PC-9 (cell line): Measurements from ENCODE around the gene GGACT. TPM values are rescaled to one million over a fixed set of nuclear protein-coding genes. Genes with fewer than 3 reads are reported as not detected.

Experiments used
- BruUV-seq: library from RNA; stranded (reverse); fragments of 400-500 nt; replicated peaks from 2 replicates; lab custom pipeline; 2021; lab: Mats Ljungman, UMichigan
- CTCF ChIA-PET: fragments of 300-600 bp; sonication (Branson Sonifier 250); formaldehyde crosslinking; loops from one replicate; lab custom pipeline; 2022; ENCODE audit warnings: antibody characterized with exemption; lab: Charles Lee
- POLR2A ChIA-PET: fragments of 300-600 bp; sonication (Branson Sonifier 250); formaldehyde crosslinking; loops from one replicate; lab custom pipeline; 2022; ENCODE audit warnings: antibody characterized with exemption; ENCODE audit not compliant: unreplicated experiment; lab: Charles Lee
- DNase-seq, 2 experiments: peaks; one replicate each; pipeline versions ENCODE4 v3.0.0 to v3.0.0-alpha.2; 2015 to 2022; ENCODE audit warnings: mixed read lengths in 1 of 2
- H2AFZ ChIP-seq: fragments of 200-600 bp; sonication (generic); 2 replicates; pipeline ENCODE4 v1.8.1; 2017; ENCODE audit warnings: antibody characterized with exemption
- H3F3A ChIP-seq: fragments of 200-600 bp; sonication (generic); 2 replicates; pipeline ENCODE4 v1.8.1; 2017; ENCODE audit warnings: antibody characterized with exemption, mild to moderate bottlenecking, low read depth; ENCODE audit not compliant: insufficient read depth
- H3K27ac ChIP-seq: fragments of 200-600 bp; sonication (generic); 2 replicates; pipeline ENCODE4 v1.6.1; 2016; ENCODE audit warnings: mixed run types
- H3K27me3 ChIP-seq: fragments of 200-600 bp; sonication (generic); 2 replicates; pipeline ENCODE4 v1.6.1; 2016; ENCODE audit warnings: low read depth, mixed run types; ENCODE audit not compliant: insufficient read depth
- H3K36me3 ChIP-seq: fragments of 200-600 bp; sonication (generic); 2 replicates; pipeline ENCODE4 v1.6.1; 2016; ENCODE audit warnings: low read depth, mixed run types
- H3K4me1 ChIP-seq: fragments of 200-600 bp; sonication (generic); replicated peaks from 2 replicates; pipeline ENCODE4 v1.6.1; 2016; ENCODE audit warnings: mixed run types; ENCODE audit not compliant: insufficient read depth
- H3K4me2 ChIP-seq: fragments of 200-600 bp; sonication (generic); 2 replicates; pipeline ENCODE4 v1.6.1; 2017; ENCODE audit warnings: mixed run types
- H3K4me3 ChIP-seq: fragments of 200-600 bp; sonication (generic); 2 replicates; pipeline ENCODE4 v1.6.1; 2016; ENCODE audit warnings: mixed run types
- H3K79me2 ChIP-seq: fragments of 200-600 bp; sonication (generic); 2 replicates; pipeline ENCODE4 v1.6.1; 2017; ENCODE audit warnings: low read depth, mixed run types
- H3K9me2 ChIP-seq: fragments of 200-600 bp; sonication (generic); 2 replicates; pipeline ENCODE4 v1.8.1; 2017; ENCODE audit warnings: mild to moderate bottlenecking; ENCODE audit not compliant: insufficient read depth
- H3K9me3 ChIP-seq: fragments of 200-600 bp; sonication (generic); 2 replicates; pipeline ENCODE4 v1.8.1; 2016; ENCODE audit warnings: low read depth; ENCODE audit not compliant: insufficient read depth
- H4K20me1 ChIP-seq: fragments of 200-600 bp; sonication (generic); 2 replicates; pipeline ENCODE4 v1.8.1; 2017; ENCODE audit not compliant: insufficient read depth
- CTCF ChIP-seq: fragments of 200-600 bp; sonication (generic); conservative IDR thresholded peaks from 2 replicates; pipeline ENCODE4 v1.6.1; 2017; ENCODE audit warnings: mixed run types, antibody characterized with exemption, mild to moderate bottlenecking, moderate library complexity
- EZH2 ChIP-seq: fragments of 200-600 bp; sonication (generic); IDR thresholded peaks from 2 replicates; pipeline ENCODE4 v1.8.0; 2017; ENCODE audit warnings: antibody characterized with exemption, low read depth
- intact Hi-C: fragments of 100-400 bp; cut with micrococcal nuclease; formaldehyde crosslinking; loops from one replicate; pipeline ENCODE4 v1.10.0; 2022; ENCODE audit not compliant: unreplicated experiment
- total RNA-seq: library from RNA; stranded (reverse); gene quantifications from 2 replicates; pipeline ENCODE4 v1.2.3, GENCODE V29; 2021

The GGACT gene
- total RNA-seq, 1 experiment from 2014 or later = 4.9 TPM

- H3F3A ChIP-seq = no peaks in the 10 kb centered on the region
- H3K4me3 ChIP-seq = no peak overlapping the region
- no peak for TF ChIP-seq EZH2
- TF ChIP-seq CTCF = no peak
- BruUV-seq = no TSS peak
- ChIA-PET CTCF (no interaction called here), POLR2A (no interaction called here)
- H3K27me3 ChIP-seq = no peaks in the 10 kb centered on the region
- intact Hi-C loops = no loop called here
- H3K9me3 ChIP-seq = 0 out of 2 replicates have a peak, but pooled peaks cover 6% of the 10 kb centered on the region
- no peak for DNase-seq
- H3K9me2 ChIP-seq = no peaks in the 10 kb centered on the region
- H4K20me1 ChIP-seq = no peaks in the 10 kb centered on the region
- no peaks in the 10 kb centered on the region for H3K36me3 ChIP-seq
- H3K79me2 ChIP-seq = no peaks in the 10 kb centered on the region
- H3K4me1 ChIP-seq = no peaks in the 10 kb centered on the region
- H2AFZ ChIP-seq = no peak overlapping the region
- no peak overlapping the region for H3K4me2 ChIP-seq
- H3K27ac ChIP-seq = no peak overlapping the region
Observed at GRCh38 chr13:100613031-100613430, 24.4 kb upstream of the GGACT start.

- ChIA-PET CTCF (no interaction called here), POLR2A (no interaction called here)
- no peak overlapping the region for H2AFZ ChIP-seq
- no peaks in the 10 kb centered on the region for H3K36me3 ChIP-seq
- no peak overlapping the region for H3K4me3 ChIP-seq
- no peaks in the 10 kb centered on the region for H4K20me1 ChIP-seq
- no peaks in the 10 kb centered on the region for H3F3A ChIP-seq
- no peaks in the 10 kb centered on the region for H3K27me3 ChIP-seq
- no peak overlapping the region for H3K4me2 ChIP-seq
- intact Hi-C loops = no loop called here
- H3K27ac ChIP-seq = no peak overlapping the region
- peak in 1 of 2 experiments; percentile 2 for DNase-seq
- no peaks in the 10 kb centered on the region for H3K9me3 ChIP-seq
- H3K9me2 ChIP-seq = no peaks in the 10 kb centered on the region
- no peaks in the 10 kb centered on the region for H3K79me2 ChIP-seq
- H3K4me1 ChIP-seq = no peaks in the 10 kb centered on the region
- no TSS peak for BruUV-seq
- TF ChIP-seq EZH2 (no peak), CTCF (no peak)
Observed at GRCh38 chr13:100611678-100612492, 23.3 kb upstream of the GGACT start.

- intact Hi-C loops = no loop called here
- CTCF ChIA-PET = no interaction called here
Observed at GRCh38 chr13:100610391-100611347, 22.1 kb upstream of the GGACT start.

More at GRCh38 chr13:100610391-100611347, 22.1 kb upstream of the GGACT start:
- H3K4me2 ChIP-seq = no peak overlapping the region
- H3K9me2 ChIP-seq = no peaks in the 10 kb centered on the region
- H3K79me2 ChIP-seq = no peaks in the 10 kb centered on the region
- H4K20me1 ChIP-seq = no peaks in the 10 kb centered on the region
- H3K4me1 ChIP-seq = no peaks in the 10 kb centered on the region
- H3K36me3 ChIP-seq = no peaks in the 10 kb centered on the region
- H3F3A ChIP-seq = no peaks in the 10 kb centered on the region
- no peak overlapping the region for H2AFZ ChIP-seq
- TF ChIP-seq EZH2 (no peak), CTCF (no peak)
- POLR2A ChIA-PET = no interaction called here
- BruUV-seq = no TSS peak
- H3K4me3 ChIP-seq = no peak overlapping the region
- DNase-seq = no peak
- no peaks in the 10 kb centered on the region for H3K27me3 ChIP-seq
- no peak overlapping the region for H3K27ac ChIP-seq
- no peaks in the 10 kb centered on the region for H3K9me3 ChIP-seq
